ENCODE data around the gene HDC.

DNA sequence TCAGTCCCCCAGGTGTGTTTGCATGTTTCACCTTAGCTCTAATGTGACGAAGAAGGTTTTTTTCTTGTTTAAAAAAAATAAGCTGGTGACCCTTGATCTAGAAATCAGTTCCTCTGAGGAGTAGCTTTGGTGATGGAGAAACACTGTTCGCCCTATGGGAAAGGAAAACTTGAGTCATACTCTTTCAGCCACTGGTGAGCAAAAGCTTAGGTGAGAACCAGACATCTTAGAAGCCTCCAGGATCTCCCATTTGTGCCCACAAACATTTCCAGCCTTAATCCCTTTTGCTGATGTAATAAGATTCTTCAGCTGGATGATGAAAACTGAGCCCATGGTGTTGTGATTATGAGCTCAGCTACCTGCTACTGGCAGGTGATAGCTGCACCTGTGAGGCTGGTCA is 45.7 kb downstream of the HDC start:
- TF ChIP-seq, protein P1, sequence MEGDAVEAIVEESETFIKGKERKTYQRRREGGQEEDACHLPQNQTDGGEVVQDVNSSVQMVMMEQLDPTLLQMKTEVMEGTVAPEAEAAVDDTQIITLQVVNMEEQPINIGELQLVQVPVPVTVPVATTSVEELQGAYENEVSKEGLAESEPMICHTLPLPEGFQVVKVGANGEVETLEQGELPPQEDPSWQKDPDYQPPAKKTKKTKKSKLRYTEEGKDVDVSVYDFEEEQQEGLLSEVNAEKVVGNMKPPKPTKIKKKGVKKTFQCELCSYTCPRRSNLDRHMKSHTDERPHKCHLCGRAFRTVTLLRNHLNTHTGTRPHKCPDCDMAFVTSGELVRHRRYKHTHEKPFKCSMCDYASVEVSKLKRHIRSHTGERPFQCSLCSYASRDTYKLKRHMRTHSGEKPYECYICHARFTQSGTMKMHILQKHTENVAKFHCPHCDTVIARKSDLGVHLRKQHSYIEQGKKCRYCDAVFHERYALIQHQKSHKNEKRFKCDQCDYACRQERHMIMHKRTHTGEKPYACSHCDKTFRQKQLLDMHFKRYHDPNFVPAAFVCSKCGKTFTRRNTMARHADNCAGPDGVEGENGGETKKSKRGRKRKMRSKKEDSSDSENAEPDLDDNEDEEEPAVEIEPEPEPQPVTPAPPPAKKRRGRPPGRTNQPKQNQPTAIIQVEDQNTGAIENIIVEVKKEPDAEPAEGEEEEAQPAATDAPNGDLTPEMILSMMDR (IDR thresholded peaks at IDR 0.05), result no peak
- no peak for TF ChIP-seq POLR2A (IDR thresholded peaks at IDR 0.05)

Measured in prostate gland (tissue), 2 donors.